HG03097 (cell line): ENCODE measurements around the gene CPSF4.

Source experiments
- ATAC-seq: cut with Tn5 transposase; IDR thresholded peaks from one replicate; pipeline ENCODE4 v1.9.1; 2021; ENCODE audit not compliant: unreplicated experiment, low FRiP score

Gene CPSF4

DNA sequence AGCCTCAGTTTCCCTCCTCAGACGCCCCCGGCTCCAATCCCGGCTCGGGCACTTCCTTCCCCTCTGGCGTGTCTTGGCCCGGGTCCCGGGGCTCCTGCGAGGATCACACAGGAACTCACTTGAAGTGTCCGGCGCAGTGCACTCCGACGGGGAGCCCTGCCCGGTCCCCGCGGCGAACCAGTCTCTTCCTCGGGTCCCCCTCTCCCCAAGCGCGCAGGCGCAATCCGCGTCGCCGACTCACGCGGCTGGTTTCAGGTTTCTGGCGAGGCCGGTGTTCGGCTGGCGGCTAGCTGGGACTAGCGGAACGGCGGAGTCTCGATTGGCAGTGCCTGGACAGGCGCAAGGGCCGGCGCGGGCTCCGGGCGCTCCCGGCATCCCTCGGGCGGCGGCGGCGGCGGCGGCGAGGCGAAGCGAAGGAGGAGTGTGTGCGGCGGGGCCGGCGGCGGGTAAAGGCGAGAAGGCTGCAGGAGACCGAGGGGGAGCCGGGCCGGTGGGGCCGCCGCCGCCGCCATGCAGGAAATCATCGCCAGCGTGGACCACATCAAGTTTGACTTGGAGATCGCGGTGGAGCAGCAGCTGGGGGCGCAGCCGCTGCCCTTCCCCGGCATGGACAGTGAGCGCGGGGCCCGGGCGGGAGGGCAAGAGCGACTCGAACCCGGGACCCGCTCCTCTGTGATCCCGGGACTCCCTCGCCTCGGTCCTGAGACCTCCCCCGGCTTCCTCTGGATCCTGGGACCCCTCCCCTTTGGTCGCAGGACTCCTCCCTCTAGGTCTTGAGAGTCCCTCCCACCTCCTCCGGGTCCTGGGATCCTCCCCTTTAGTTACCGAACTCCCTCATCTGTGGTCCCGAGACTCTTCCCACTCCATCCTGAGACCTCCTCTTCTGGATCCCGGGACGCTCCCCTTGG is at the start of gene CPSF4, which contains the start of gene PTCD1:
CPSF4 (plus strand) TSS at position 371 of the 908 bp plus-strand sequence; CDS start at position 511, 140 bp downstream.
PTCD1 (minus strand) TSS at position 226 of the 908 bp plus-strand sequence. CDS start 3,556 bp downstream, outside the sequence.
- peak; percentile 90 for ATAC-seq

GRCh38 chr7:99389772-99390171 is 49.0 kb upstream of the CPSF4 start:
- ATAC-seq = no peak

DNA sequence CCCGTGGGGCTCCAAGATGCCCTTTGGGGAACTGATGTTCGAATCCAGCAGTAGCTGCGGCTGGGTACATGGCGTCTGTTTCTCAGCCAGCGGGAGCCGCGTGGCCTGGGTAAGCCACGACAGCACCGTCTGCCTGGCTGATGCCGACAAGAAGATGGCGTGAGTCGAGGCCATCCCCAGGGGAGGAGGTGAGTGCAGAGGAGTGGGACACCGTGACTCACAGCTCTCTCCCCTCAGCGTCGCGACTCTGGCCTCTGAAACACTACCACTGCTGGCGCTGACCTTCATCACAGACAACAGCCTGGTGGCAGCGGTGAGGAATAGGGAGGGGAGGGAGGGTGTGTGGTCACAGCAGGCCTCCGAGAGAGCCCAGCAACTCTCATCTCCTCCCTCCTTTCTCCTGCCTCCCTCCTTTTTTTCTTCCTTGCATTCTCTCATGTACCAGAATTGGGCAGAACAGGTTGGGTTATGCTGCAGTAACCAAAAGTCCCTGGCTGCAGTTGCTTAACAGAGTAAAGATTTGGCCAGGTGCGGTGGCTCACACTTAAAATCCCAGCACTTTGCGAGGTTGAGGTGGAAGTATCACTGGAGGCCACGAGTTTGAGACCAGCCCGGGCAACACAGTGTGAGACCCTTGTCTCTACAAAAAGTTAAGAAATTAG is 47.7 kb upstream of the CPSF4 start:
- no peak for ATAC-seq

DNA sequence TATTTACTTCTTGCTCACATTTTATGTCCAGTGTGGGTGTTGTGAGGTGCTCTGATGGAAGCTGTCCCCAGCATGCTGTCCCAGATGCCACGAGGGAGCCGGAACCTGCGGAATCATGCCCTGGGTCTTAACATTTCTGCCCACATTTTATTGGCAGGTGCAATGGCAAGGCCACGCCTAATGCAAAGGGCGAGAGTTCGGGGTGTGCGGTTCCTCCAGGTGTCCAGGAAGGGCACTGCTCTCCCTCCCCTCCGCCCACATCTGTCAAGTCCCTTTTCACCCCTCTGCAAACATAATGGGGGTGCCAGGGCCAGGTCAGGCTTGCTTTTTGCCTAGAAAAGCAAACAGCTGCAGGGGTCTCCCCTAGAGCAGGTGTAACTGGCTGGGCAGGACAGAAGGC is 46.7 kb upstream of the CPSF4 start:
- no peak for ATAC-seq

GRCh38 chr7:99392659-99393354 is 45.9 kb upstream of the CPSF4 start:
- ATAC-seq = peak; percentile 53

DNA sequence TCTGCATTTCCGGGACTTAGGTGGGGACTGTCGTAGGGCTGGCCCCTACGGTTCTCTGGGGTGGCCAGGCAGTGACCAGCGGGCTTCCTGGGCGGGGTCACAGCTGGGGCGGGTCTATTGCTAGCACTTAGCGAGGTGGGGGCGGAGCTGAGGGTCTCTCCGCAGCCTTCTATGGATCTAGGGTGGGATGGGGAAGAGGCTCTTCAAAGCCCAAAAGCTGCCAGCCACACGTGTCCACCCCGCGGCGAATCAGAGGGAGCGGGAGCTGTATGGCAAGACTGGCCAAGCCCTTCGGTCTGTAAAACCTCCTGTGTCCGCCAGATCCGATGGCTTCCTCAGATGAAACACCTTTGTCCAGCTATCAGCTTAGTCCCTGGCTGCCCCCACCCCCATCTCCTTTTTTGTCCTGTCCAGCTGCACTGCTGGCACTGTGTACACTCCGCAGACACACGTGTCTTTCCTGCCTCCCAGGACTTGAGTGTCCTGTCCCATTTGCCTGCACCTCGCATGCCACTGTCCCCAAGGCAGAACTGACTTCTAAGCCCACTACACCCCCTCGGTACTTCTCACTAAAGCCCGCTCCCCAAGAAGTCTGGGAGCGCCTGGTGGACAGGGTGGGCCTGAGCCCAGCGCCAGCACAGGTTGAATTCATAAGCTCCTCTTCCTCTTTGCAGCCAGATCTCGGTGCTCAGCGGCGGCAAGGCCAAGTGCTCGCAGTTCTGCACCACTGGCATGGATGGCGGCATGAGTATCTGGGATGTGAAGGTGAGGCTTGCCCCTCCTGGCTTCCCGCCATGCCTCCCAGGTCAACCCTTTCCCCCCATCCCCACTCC is 45.2 kb upstream of the CPSF4 start:
- no peak for ATAC-seq

DNA sequence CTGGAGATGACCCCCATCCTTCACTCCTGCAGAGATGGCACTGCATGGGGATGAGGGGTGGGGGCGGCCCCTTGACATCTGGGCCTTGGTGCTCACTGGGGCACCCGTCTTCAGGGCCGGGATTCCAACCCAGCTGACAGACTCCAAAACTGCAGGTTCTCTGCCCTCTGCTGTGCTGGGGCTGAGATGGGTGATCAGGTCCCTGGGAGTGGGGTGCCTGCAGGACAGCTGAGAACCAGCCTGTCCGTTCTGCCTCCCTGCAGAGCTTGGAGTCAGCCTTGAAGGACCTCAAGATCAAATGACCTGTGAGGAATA is 44.6 kb upstream of the CPSF4 start:
- ATAC-seq = no peak

- no peak for ATAC-seq
Observed at GRCh38 chr7:99395616-99396327, 43.0 kb upstream of the CPSF4 start.

- no peak for ATAC-seq
Observed at GRCh38 chr7:99396418-99397296, 42.1 kb upstream of the CPSF4 start.

- no peak for ATAC-seq
Observed at GRCh38 chr7:99397297-99397983, 41.3 kb upstream of the CPSF4 start.

DNA sequence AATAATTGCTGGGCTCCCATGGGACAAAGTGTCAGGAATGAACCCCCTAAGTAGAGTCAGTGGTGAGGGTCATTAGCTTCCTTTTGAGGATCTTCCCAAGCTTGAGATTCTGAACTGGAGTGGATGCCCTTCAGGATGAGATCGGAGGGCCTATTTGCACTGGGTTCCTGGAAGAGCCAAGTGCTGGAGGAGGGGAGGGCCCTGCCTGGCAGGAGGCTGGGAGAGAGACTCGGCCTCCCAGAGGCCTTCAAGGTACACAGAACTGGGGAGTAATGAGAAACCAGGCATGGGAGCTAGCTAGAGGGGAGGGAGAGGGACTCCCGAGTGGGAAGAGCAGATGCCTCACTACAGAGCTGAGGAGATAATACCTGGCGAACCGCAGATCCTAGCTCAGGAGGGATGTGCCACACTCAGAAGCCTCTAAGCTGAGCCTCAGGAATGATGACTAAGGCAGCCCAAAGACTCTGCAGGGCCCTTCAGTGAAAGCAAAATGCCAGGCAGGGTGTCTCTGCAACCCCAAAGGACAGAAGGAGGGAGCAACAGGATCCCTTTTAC is 39.8 kb upstream of the CPSF4 start:
- no peak for ATAC-seq

- ATAC-seq = no peak
Observed at GRCh38 chr7:99399597-99399996, 39.1 kb upstream of the CPSF4 start.

DNA sequence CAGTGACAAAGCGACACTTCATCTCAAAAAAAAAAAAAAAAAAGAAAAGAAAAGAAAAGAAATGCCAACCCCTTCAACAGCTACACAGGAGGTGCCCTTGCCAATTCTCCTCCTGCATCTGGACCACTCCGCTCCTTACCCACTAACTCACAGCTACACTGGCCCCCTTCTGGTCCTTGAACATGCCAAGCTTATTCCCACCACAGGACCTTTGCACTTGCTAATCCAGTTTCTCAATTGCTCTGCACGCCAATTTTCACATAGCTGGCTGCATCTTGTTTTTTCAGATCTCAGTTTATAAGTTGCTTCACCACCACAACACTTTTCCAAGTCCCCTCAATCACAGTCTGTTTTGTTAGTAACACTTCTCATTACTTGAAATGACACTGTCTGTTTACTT is 35.9 kb upstream of the CPSF4 start:
- ATAC-seq = no peak

DNA sequence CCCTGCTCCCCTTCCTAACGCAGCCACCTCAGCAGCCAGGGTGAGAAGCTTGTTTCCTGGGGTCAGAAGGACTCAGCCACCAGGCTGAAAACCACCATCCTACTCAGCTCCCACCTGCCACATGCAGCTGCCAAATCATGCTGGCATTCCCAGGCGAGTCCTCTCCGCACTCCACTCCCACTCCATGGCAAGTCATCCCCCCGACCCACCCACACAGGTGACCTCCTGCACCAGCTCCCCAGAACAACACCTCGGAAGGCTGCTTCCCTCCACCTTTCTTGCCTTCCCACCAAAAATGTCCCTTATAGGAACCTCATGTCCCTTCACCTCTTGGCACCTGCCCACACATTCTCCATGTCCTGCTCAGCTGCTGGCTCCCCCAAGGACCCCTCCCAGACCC is 35.0 kb upstream of the CPSF4 start:
- no peak for ATAC-seq

GRCh38 chr7:99404235-99404976 is 34.3 kb upstream of the CPSF4 start:
- no peak for ATAC-seq

GRCh38 chr7:99404977-99405320 is 33.8 kb upstream of the CPSF4 start:
- no peak for ATAC-seq

DNA sequence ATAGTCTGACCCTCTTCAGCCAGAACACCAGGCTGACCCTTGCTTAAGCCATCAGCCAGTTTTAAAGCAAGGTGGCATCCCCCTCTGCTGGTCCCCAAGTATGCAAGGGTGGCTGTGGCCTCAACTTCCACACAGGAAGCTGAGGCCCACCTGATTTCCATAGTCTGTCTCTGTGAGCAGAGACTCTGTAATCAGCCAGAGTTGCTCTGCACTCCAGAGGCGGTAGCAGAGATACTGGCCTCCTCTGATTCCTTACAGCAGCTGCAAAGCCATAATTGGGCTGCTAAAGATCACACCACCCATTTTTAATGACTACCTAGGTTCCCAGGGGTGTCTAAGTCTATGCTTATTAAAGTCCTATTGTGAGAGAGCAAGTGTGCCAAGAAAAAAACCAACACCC is 32.2 kb upstream of the CPSF4 start:
- no peak for ATAC-seq
